NB4 (cell line): ENCODE data around the gene RC3H2.

ENCODE experiments used
- POLR2A ChIP-seq: IDR thresholded peaks from 2 replicates; pipeline ENCODE4 v1.6.1; 2011; ENCODE audit warnings: mild to moderate bottlenecking; ENCODE audit not compliant: insufficient read length; ENCODE audit errors: extremely low read depth
- TF ChIP-seq, protein P1 (sequence below): IDR thresholded peaks from one replicate; pipeline ENCODE4 v1.5.1; 2012; ENCODE audit warnings: low read depth, low read length

DNA sequence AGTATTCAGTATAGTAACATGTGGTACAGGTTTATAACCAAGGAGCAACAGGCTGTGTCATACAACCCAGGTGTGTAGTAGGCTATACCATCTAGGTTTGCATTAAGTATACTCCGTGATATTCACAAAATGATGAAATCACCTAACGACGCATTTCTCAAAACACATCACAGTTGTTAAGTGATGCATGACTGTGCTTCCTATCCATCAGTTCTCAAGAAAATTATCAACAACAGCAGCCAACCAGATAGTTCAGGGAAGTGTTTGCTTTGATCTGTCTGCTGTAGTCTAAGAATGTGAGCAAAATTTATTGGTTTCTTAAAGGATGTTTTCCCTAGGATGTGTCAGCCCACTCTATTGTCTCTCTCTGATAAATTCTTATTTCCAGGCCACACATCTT, 18.8 kb upstream of the RC3H2 start:
- TF ChIP-seq, protein P1, sequence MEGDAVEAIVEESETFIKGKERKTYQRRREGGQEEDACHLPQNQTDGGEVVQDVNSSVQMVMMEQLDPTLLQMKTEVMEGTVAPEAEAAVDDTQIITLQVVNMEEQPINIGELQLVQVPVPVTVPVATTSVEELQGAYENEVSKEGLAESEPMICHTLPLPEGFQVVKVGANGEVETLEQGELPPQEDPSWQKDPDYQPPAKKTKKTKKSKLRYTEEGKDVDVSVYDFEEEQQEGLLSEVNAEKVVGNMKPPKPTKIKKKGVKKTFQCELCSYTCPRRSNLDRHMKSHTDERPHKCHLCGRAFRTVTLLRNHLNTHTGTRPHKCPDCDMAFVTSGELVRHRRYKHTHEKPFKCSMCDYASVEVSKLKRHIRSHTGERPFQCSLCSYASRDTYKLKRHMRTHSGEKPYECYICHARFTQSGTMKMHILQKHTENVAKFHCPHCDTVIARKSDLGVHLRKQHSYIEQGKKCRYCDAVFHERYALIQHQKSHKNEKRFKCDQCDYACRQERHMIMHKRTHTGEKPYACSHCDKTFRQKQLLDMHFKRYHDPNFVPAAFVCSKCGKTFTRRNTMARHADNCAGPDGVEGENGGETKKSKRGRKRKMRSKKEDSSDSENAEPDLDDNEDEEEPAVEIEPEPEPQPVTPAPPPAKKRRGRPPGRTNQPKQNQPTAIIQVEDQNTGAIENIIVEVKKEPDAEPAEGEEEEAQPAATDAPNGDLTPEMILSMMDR = no peak
- no peak for TF ChIP-seq POLR2A
